NCI-H1417 (cell line): ENCODE data around the gene PIGK.
"Not testable (repeated sequence)": the region's sequence is repeated elsewhere in the genome, so short reads cannot be mapped to it uniquely, and the experiment has no call there.

ENCODE experiments used
- DNase-seq, 3 experiments: peaks; one replicate each; lab custom pipeline; 2025; lab: John Stamatoyannopoulos, UW

Gene PIGK

DNA sequence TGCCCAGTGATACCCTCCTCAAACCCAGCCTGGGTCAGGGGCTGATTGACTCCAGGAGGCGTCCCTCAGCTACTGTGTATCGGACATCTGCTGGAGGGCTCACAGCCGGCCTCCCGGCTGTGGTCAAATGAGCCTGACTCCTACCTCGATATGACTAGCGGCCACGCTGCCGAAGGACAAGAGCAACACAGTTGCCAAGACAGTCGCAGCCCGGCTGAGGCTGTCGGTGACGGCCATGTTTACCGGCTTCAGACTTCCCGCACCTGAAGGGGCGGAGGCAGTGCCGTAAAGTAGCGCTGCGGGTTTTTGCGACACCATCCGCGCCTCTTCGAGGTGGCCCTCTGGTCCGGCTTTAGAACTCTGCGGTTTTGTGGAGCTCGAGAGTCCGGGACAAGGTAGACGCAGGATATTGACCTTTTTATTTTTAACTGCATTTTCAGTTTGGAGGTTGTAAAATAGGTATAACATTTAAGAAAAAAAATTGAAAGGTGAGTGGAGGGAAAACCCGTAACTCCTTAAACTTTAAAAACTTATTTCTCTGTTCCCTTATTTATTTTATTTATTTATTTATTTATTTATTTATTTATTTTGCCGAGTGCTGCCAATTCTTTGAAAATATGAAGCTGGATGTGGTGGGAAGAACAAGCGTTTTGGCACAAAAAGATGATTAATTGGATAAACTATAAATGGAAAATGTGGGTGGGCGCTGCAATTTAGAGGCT lies at the start of gene PIGK:
TSS of gene PIGK (minus strand) at position 265 of the 722 bp plus-strand sequence. CDS start at position 237, 28 bp downstream.
- peak; percentile 87 to 93 (median 91) for DNase-seq

DNA sequence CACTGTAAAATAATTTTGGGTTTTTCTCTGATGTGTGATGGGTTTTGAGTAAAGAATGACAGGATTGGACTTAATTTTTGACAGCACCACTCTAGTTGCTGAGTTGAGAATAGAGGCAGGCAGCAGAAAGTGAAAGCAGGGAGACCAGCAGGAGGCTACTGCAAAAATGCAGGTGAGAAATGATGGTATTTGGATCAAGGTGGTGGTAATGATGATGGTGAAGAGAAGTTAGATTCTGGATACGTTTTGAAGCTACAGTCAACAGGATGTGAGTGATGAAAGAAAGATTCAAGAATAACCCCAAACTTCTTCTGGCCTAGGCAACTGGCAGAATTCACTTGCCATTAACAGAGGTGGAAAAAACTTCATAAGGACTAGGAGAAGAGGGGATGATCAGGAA lies 47.8 kb upstream of the PIGK start:
- DNase-seq, result no peak

DNA sequence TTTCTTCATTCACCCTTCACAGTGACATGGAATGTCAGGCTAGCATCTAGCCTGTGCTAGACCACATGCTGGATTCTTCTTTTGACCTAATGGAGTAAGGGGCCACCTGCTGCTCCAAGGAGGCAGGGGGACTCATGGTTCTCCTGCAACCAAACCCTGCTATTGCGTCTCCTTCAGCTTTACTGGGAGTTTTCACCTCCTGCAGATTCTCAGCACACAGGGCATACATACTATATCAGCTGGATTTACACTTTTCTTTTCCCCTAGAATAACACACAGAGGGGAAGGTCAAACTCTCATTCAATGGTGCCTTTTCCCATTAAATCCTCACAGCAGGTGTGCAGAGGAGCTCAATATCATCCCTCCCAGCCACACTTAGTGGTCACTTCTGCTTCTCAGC lies 46.0 kb upstream of the PIGK start:
- DNase-seq, result no peak

DNA sequence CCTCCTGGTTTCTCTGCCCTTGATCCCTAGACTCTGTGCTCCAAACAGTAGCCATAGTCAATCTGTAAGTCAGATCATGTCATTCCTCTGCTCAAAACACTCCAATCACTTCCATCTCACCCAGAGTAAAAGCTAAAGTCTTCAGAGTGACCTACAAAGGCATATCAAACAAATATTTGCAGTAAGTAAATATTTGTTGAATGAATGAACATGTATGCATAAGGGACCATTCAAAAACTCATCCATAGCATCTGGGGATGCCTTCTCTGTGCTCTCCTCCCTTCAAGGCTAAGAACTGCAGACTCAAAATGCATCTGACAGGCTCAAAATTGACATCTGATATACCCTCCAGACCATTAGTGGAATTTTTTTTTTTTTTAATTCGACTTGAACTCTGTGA lies 44.5 kb upstream of the PIGK start:
- no peak for DNase-seq

DNA sequence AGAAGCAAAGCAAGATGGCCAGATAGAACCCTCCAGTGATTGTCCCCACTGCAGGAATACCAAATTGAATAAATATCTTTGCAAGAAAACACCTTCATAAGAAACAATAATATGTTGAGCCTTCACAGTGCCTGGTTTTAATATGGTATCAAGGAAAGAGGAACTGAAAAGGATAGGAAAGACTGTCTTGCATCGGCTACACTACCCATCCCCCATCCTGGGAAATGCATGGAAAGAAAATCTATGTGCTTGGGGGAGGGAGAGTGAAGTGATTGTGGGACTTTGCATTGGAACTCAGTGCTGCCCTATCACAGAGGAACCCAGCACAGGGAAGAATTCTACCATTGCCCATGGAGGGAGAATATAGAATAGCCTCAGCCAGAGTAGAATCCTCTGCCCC lies 34.0 kb upstream of the PIGK start:
- DNase-seq, result no peak

DNA sequence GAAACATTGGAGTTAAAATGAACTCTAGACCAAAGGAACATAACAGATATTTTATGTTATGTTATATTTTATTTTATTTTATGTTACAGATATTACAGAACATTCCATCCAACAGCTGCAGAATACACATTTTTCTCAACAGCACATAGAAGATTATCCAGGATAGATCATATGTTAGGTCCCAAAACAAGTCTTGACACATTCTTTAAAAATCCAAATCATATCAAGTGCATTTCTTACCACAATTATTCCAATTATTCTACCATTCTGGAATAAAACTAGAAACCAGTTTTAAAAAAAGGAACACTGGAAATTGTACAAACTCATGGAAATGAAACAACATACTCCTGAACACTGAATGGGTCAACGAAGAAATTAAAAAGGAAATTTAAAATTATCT lies 30.9 kb upstream of the PIGK start:
- no peak for DNase-seq

DNA sequence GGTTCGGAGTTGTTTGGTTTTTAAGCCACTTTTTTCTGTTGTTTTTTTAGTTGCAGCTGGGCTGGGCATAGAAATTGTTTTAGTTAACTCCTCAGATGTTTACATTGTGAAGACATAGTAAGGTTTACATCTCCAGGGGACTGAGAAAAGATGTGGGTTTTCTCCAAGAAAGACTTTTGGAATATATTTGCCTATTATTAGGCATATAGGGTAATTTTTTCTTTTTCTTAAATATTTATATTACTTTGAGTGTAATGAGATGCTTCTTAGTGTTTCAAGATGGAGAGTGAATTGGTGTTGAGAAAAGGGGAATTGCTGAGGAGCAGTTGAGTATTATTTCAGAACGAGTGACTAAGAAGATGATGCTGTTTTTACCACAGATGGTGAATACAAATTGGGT lies 26.6 kb upstream of the PIGK start:
- no peak for DNase-seq

DNA sequence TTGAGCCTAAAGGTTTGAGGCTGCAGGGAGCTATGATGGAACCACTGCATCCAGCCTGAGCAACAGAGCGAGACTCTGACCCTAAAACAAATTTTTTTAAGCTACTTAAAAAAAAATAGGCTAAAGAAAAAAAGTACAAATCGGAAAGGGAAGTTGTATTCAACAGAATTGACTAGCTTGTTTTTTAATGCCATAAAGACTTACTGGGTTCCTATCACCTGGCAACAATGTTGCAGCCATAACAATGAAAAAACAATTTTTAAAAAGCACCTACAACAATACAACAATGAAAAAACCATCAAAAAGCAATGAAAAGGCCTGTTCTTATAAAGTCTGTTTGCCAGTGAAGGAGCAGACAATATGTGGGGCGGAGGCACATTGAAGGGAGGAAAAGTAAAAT lies 20.1 kb upstream of the PIGK start:
- no peak for DNase-seq

DNA sequence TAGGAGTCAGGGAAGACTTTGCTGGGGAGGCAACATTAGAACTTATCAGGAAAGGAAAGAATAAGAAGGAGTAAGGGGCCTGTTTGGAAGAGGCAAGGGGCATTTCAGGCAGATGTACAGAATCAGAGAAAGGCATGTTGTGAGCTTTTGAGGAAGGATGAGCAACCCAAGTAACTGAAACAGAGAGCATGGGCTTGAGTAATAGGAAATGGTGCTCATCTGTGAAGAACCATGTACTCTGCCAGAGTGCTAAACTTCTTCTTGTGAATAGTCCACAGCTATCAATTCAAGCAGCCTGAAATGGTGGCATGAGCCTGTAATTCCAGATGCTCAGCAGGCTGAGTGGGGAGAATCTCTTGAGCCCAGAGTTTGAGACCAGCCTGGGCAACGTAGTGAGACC lies 19.2 kb upstream of the PIGK start:
- no peak for DNase-seq

DNA sequence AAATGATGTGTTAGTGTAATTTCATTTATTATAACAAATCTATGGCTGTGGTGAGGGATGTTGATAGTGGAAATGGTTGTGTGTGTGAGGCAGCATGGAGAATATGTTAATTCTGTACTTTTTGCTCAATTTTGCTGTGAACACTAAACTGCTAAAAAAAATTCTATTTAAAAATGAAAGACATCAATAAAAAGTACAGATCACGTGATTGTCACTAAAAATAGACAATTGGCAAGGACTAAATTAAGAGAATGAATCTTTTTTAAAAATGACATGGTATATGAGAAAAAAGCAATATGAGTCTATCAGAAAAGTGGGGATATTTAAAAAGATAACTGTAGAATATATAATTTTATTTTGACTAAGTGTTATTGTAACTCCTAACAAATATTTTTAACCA lies 15.7 kb upstream of the PIGK start:
- no peak for DNase-seq

DNA sequence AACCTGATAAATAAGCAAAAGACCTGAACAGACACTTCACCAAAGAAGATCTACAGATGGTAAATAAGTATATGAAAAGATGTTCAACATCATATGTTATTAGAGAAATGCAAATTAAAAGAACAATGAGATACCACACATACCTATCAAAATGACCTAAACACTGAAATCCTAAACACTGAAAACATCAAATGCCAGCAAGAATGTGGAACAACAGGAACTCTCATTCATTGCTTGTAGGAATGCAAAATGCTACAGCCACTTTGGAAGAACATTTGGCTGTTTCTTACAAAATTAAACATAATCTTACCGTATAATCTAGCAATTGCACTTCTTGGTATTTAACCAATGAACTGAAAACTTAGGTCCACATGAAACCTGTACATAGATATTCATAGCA lies 14.9 kb upstream of the PIGK start:
- no peak for DNase-seq

DNA sequence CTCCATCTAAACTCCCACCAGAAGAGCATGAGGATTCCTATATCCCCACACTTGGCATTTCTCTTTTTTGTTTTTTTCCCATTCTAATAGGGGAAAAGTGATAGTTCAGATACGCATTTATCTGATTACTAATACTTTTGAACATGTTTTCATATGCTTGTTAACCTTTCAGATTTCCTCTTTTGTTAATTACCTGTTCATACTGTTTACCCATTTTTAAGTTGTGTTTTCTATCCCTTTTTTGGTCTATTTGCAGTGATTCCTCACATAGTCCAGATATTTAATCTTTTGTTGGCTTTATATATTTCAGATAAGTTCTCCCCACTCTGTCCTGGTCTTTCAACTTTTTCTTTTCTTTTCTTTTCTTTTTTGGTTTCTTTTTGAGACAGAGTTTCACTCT lies 13.6 kb upstream of the PIGK start:
- DNase-seq, result no peak

DNA sequence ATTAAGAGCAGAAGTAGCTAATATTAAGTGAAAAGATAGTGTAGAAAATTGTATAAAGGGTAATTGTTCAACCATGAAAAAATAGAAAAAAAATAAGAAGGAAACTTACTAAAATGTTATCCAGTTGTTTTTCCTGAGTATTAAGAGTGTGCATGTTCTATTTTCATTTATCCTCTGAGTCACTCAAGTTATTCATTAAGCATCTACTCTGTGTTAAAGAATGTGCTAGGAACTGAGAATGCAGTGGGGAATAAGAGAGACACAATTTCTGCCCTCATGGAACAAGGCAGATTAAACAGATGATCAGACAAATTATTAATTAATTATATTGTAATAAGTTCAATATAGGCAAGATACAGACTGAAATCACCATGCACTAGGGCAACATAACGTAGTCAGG lies 10.8 kb upstream of the PIGK start:
- DNase-seq, result no peak

DNA sequence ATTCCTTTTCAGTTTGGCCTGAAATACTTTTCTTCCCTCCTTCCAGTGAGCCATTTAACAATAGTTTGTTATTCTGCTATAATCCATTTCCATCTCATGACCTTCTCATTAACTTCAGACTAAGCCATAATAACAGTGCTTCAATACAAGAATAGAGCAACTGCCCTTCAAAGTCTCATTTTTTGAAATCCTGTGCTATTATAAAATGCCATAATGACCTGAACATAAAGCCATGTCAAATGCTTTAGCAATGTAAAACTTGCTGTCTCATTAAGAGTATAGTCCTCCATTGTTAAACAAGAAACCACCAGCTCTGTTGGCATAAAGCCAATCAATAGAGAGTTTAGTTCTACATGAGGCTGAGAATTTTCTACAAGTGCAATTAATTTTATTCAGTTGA lies 9.6 kb upstream of the PIGK start:
- DNase-seq, result peak in 1 of 3 experiments; percentile 7

DNA sequence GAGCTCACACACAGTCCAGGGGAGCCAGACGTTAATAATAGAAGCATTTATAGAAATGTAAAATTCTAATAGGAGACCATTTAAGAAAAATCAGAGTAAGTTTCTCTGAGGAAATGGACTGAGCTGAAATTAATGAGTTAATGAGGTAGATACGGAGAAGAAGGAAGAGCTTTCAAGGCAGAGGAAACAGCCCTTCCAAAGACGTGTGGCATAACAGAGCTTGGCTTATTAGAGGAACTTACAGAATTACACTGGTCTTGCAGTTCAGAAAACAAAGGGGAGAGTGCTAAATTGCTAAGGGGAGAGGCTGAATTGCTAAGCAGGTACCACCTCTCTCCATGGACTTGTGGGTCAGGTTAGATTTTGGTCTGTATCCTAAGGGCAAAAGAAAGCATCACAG lies 8.2 kb upstream of the PIGK start:
- DNase-seq, result no peak

DNA sequence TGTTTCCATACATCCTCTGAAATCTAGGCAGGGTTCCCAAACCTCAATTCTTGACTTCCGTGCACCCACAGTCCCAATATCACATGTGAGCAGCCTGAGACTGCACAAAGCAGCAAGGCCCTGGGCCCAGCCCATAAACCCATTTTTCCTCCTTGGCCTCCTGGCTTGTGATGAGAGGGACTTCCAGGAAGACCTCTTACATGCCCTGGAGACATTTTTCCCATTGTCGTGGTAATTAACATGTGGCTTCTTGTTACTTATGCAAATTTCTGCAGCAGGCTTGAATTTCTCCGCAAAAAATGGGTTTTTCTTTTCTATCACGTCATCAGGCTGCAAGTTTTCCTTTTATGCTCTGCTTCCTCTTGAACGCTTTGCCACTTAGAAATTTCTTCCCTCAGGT lies 3.3 kb upstream of the PIGK start:
- no peak for DNase-seq

DNA sequence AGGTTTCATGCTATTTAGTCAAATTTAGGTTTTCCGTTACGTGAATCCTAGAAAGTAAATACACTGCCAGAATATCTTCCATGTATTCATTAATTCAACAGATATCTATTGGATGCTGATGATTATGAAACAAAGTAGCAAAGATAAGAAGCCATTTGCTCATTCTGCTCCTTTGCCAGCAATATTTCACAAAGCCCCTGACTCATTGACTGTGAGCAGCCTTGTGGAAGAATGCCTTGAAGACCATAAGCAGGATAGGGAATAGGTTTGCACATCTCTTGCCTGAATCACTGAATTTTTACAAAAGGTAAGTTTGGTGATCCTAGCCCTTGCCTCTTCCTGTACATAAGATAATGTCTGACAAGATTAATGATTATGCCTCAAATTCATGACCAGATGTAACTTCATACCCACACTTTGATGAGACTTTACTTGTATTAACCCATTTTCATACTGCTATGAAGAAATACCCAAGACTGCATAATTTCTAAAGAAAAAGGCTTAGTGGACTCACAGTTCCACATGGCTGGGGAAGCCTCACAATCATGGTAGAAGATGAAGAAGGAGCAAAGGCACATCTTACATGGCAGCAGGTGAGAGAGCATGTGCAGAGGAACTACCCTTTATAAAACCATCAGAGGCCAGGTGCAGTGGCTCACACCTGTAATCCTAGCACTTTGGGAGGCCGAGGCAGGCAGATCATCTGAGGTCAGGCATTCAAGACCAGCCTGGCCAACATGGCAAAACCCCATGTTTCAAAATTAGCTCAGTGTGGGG lies 1.6 kb upstream of the PIGK start:
- DNase-seq, result no peak

DNA sequence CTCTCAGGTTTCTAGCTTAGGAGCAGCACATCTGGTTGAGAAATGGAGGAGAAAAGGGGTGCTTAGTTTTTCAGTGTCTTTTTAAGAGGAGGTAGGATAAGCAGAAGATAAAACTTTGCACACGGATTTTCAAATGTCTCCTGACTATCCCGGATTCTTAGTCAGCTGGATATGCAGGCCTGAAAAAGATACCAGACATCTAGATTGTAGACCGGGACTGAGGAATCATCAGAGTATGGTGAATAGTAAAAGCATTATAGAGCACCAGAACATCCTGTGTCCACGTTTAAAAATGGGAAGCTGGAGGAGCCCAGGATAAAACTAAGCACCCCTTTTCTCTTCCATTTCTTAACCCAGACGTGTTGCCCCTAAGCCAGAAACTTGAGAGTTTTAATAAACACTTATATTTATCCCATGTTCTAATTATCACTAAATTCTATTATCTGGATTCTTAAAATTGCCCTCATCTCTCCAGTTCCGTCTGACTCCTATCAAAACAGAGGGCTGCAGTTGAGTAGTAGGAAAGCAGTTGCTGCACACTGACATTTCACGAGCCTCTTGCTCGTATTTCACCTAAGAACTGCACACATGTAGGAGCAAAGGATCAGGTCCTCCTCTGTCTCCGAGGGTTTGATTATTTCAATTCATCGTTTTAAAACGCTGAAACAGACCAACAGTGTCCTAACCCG lies 609 bp downstream of the PIGK start:
- peak in 2 of 3 experiments; percentile 47 to 61 for DNase-seq

DNA sequence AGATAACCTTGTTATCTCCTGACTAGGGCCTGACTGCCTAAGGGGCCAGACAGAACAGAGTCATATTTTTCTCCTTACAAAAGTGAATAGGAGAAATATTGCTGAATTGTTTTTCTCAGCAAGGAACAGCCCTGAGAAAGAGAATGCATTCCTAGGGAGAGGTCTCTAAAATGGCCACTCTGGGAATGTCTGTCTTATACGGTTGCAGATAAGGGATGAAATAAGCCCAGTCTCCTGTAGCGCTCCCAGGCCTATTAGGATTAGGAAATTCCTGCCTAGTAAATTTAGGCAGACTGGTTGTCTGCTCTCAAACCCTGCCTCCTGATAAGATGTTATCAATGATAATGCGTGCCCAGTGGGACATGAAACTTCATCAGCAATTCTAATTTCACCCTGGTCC lies 15.2 kb downstream of the PIGK start:
- not testable (repeated sequence) for DNase-seq

DNA sequence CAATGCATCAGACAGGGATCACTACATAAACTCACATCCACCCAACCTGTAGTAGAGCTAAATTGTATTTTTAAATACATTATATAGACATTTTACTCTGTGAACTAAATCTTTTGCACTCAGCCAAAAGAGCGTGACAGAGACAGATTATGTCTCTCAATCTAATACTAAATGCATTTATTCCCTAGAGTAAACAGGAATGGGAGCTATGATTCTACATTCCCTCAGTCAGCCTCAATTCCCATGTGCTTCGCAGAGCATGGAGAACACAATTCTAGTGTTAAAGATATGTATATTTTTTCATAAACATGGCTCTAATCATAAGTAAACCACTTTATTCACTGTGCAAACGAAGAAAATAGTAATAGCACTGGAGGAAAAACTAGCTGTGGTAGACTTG lies 16.5 kb downstream of the PIGK start:
- no peak for DNase-seq

DNA sequence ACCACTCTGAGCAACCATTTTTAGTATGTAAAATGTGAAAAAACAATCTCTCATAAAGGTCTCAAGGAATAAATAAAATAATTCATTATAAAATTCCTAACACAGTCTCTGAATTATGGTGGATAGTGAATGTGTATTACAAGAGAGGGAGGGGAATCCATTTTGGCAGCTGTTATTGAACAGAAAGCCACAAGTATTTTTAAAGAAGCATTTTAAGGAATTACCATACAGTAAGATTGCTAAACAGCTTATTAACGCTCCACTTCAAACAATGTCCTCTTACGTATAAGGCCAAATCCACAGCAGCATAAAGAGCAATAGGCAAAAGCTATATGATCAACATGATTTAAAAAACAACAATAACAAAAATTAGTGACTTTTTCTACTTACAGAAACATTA lies 18.4 kb downstream of the PIGK start:
- DNase-seq, result no peak

DNA sequence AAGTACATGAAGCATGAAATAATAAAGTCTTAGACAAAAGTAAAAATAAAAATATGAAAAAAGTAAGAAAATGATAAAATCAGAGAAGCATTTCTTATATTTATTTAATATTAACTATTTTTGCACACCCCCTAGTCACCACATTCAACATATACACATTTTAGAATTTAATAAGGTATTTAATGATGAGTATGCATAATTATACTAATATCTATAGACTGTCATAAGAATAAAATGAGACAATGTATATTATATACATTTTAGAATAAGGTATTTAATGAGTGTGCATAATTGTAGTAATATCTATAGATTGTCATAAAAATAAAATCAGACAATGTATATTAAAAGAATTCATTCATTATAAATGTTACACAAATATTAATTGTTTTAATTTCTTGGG lies 18.9 kb downstream of the PIGK start:
- no peak for DNase-seq

DNA sequence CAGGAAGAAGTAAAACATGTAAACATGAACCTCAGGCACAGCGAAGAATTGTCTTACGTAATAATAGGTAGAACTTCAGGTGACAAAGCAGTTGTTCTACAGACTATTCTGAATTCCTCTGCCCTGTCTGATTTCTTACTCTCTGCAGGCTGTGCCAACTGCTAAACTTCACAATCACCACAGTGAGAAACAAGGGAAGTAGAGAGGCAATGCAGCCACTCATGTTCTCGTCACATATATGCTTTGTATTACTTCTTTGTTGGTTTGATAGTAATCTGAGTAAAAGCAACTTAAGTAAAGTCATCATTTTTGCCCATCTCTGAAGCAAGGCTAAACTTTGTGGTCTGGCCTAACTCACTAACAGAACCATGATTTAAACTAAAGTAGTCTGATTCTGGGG lies 21.9 kb downstream of the PIGK start:
- no peak for DNase-seq
